Uterus (tissue), 4 donors: ENCODE measurements around the gene DBNL. TPM values are rescaled to one million over a fixed set of nuclear protein-coding genes. Genes with fewer than 3 reads are reported as not detected.

Experiments
- DNase-seq, 2 donors: peaks; one replicate each; pipeline ENCODE4 v3.0.0-alpha.2; 2019 to 2020
- H3K27ac ChIP-seq, 2 donors: fragments of 200-600 bp; sonication (generic); 1 replicate in 1 of 2; 2 replicates in 1 of 2; pipeline ENCODE4 v1.5.1; 2016 to 2018
- H3K27me3 ChIP-seq, 2 donors: fragments of 200-600 bp; sonication (generic); one replicate each; pipeline ENCODE4 v1.5.1; 2018 to 2019; ENCODE audit warnings: control low read depth in 1 of 2
- H3K36me3 ChIP-seq, 2 donors: fragments of 200-600 bp; sonication (generic); one replicate each; pipeline ENCODE4 v1.5.1; 2019; ENCODE audit warnings: control low read depth in 1 of 2
- H3K4me1 ChIP-seq, 2 donors: fragments of 200-600 bp; sonication (generic); one replicate each; pipeline ENCODE4 v1.5.1; 2018 to 2019; ENCODE audit warnings: control low read depth in 1 of 2
- H3K4me3 ChIP-seq, 2 donors: fragments of 200-600 bp; sonication (generic); 1 replicate in 1 of 2; 2 replicates in 1 of 2; pipeline ENCODE4 v1.5.1; 2018 to 2019; ENCODE audit warnings: mild to moderate bottlenecking in 1 of 2
- H3K9me3 ChIP-seq, 2 donors: fragments of 200-600 bp; sonication (generic); one replicate each; pipeline ENCODE4 v1.5.1; 2019; ENCODE audit warnings: control low read depth in 1 of 2
- CTCF ChIP-seq, 4 experiments: fragments of 200-600 bp in 2 of 4; fragments of 450-650 bp in 2 of 4; sonication (generic) in 2 of 4; IDR thresholded peaks; one replicate each; pipeline ENCODE4 v1.5.1; 2016 to 2019; ENCODE audit warnings: antibody characterized with exemption in 4 of 4, mild to moderate bottlenecking in 2 of 4, moderate library complexity in 1 of 4
- POLR2A ChIP-seq, 2 donors: fragments of 450-650 bp; IDR thresholded peaks; one replicate each; pipeline ENCODE4 v1.6.1; 2016; ENCODE audit warnings: antibody characterized with exemption in 2 of 2, mild to moderate bottlenecking in 1 of 2, moderate library complexity in 1 of 2
- intact Hi-C: fragments of 100-400 bp; cut with DNase I; formaldehyde crosslinking; loops from one replicate; pipeline ENCODE4 v1.15.1; 2023; ENCODE audit warnings: low total_unique reads
- total RNA-seq, 4 donors: library from RNA; depleted of rRNA in 3 of 4; stranded (reverse); fragments of >200 nt in 3 of 4; gene quantifications; one replicate each; pipeline versions ENCODE4 v1.1.0 to v1.2.4, GENCODE V29; 2014 to 2023
- donor health status: DM: yes; HTN: yes; CAD: no.

The DBNL gene
- total RNA-seq, 4 donors from 2014 or later = 71.5 to 113 (median 91.0) TPM

- H3K4me3 ChIP-seq = no peak overlapping the region
- DNase-seq = peak in 1 of 2 donors; percentile 12
- no peaks in the 10 kb centered on the region for H3K27me3 ChIP-seq
- no peak for TF ChIP-seq POLR2A (IDR thresholded peaks at IDR 0.05)
- no peak for TF ChIP-seq CTCF (IDR thresholded peaks at IDR 0.05)
- intact Hi-C loops = no loop called here
- H3K9me3 ChIP-seq = no peaks in the 10 kb centered on the region
- no peaks in the 10 kb centered on the region for H3K4me1 ChIP-seq
- H3K36me3 ChIP-seq = no peaks in the 10 kb centered on the region
- no peak overlapping the region for H3K27ac ChIP-seq
Measured at GRCh38 chr7:44097064-44097932, 52.8 kb downstream of the DBNL start.

- no peak for TF ChIP-seq CTCF (IDR thresholded peaks at IDR 0.05)
- no peak for TF ChIP-seq POLR2A (IDR thresholded peaks at IDR 0.05)
- intact Hi-C loops = no loop called here
- Histone ChIP-seq H3K27ac (no peak overlapping the region), H3K27me3 (no peaks in the 10 kb centered on the region), H3K4me3 (no peak overlapping the region), H3K4me1 (no peaks in the 10 kb centered on the region), H3K9me3 (no peaks in the 10 kb centered on the region), H3K36me3 (no peaks in the 10 kb centered on the region)
- no peak for DNase-seq
Measured at GRCh38 chr7:44098092-44099068, 53.9 kb downstream of the DBNL start.

DNA sequence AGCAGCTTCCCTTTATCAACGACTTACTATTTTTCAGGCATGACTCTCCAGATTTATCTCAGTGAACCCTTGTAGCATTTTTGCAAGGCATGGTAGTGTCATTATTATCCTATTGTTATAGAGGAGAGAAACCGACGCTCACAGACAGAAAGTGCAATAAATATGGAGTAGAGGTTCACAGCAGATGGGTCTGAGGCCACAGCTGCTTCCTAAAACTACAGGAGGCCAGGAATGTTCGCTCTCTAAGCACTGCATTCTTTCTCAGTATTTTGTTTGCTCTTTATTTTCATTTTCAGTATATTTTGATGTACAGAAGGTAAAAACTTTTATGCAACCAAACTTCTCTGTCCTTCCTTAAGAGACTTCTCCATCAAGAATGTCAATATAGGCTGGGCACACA is 55.2 kb downstream of the DBNL start:
- no peaks in the 10 kb centered on the region for H3K9me3 ChIP-seq
- no peak overlapping the region for H3K4me3 ChIP-seq
- H3K27ac ChIP-seq = peak overlapping the region in 1 of 2 donors; percentile 97
- H3K36me3 ChIP-seq = no peaks in the 10 kb centered on the region
- DNase-seq = no peak
- no peaks in the 10 kb centered on the region for H3K27me3 ChIP-seq
- H3K4me1 ChIP-seq = no peaks in the 10 kb centered on the region
- intact Hi-C loops = no loop called here
- TF ChIP-seq POLR2A (IDR thresholded peaks at IDR 0.05) (no peak), CTCF (IDR thresholded peaks at IDR 0.05) (no peak)

GRCh38 chr7:44100458-44101302 is 56.2 kb downstream of the DBNL start:
- intact Hi-C loops = no loop called here
- Histone ChIP-seq H3K36me3 (no peaks in the 10 kb centered on the region), H3K27ac (peak overlapping the region; percentile 69 to 97), H3K27me3 (no peaks in the 10 kb centered on the region), H3K4me3 (no peak overlapping the region), H3K4me1 (no peaks in the 10 kb centered on the region), H3K9me3 (no peaks in the 10 kb centered on the region)
- TF ChIP-seq CTCF (IDR thresholded peaks at IDR 0.05) = no peak
- TF ChIP-seq POLR2A (IDR thresholded peaks at IDR 0.05) = no peak
- DNase-seq = peak in 1 of 2 donors; percentile 54
